ENCODE data around the gene RAB11FIP4. TPM values are rescaled to one million over a fixed set of nuclear protein-coding genes. Genes with fewer than 3 reads are reported as not detected.
A peak's percentile ranks its signal among the peaks of the same experiment; 100 is the strongest.

Gene RAB11FIP4
- total and polyA plus RNA-seq, 2 donors (not counting 1 experiment from before 2014, with no cell fraction given), result 0.16 to 0.66 TPM

DNA sequence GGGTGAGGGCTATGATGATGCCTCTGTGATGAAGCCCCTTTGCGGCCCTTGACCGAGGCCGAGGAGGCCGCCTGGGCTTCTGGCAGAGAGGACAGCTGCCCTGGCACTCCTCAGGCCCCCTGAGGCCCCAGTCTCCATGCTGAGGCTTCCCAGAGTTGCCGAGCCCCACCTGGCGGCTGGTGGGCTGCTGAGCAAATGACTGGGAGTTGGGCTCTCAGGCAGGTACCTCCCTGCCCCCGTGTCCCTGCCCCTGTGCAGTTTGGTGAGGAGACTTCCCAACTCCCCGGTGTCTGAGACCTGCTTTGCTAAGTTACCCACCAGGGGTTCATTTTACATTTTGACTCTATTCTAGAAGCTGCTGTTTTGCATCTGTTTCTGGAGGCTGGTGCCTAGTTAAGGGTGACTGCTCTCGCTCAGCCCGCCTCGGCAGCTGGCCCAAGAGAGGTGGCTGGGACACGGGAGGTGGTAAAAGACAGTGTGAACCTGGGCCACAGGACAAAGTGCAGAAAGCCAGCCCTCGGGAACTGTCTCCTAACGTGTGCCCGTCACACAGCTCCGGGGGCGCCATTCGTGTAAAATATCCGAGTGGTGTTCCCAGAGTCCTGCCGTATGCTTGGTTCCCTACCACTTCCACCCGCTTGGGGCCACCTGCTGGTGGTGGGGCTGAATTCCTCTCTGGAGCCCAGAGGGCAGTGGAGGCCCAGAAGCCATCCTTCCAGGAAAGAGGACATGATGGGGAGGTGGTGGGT lies 134.5 kb downstream of the RAB11FIP4 start:
- Histone ChIP-seq H2AFZ (ENCODE audit: low read length) (no peak overlapping the region), H3K9ac (ENCODE audit: insufficient read depth, low read length) (no peak overlapping the region), H3K27ac (ENCODE audit: insufficient read depth, low read length) (no peak overlapping the region), H3K4me1 (ENCODE audit: control insufficient read depth, extremely low read depth, insufficient read depth, low read length) (no peaks in the 10 kb centered on the region), H3K4me3 (replicated peaks in 1 of 4; ENCODE audit: control extremely low read depth in 1 of 4, insufficient read depth in 1 of 4, low read depth in 3 of 4, low read length in 4 of 4) (no peak overlapping the region), H3K27me3 (ENCODE audit: control insufficient read depth, insufficient read depth, low read length) (no peaks in the 10 kb centered on the region), H3K79me2 (ENCODE audit: control insufficient read depth, insufficient read depth, low read length) (no peaks in the 10 kb centered on the region), H3K4me2 (ENCODE audit: extremely low read depth, insufficient read depth, low read length) (no peak overlapping the region), H4K20me1 (ENCODE audit: control insufficient read depth, extremely low read depth, insufficient read depth, low read length) (no peaks in the 10 kb centered on the region), H3K36me3 (ENCODE audit: control insufficient read depth, insufficient read depth, low read length) (no peaks in the 10 kb centered on the region), H3K9me3 (ENCODE audit: control insufficient read depth, insufficient read depth, low read depth, low read length) (no peaks in the 10 kb centered on the region)
- no peak for TF ChIP-seq EZH2 (IDR thresholded peaks at IDR 0.05; ENCODE audit: low read length, missing control alignments)
- TF ChIP-seq, protein P1, sequence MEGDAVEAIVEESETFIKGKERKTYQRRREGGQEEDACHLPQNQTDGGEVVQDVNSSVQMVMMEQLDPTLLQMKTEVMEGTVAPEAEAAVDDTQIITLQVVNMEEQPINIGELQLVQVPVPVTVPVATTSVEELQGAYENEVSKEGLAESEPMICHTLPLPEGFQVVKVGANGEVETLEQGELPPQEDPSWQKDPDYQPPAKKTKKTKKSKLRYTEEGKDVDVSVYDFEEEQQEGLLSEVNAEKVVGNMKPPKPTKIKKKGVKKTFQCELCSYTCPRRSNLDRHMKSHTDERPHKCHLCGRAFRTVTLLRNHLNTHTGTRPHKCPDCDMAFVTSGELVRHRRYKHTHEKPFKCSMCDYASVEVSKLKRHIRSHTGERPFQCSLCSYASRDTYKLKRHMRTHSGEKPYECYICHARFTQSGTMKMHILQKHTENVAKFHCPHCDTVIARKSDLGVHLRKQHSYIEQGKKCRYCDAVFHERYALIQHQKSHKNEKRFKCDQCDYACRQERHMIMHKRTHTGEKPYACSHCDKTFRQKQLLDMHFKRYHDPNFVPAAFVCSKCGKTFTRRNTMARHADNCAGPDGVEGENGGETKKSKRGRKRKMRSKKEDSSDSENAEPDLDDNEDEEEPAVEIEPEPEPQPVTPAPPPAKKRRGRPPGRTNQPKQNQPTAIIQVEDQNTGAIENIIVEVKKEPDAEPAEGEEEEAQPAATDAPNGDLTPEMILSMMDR (conservative IDR thresholded peaks at IDR 0.05 in 1 of 2, IDR thresholded peaks at IDR 0.05 in 1 of 2; ENCODE audit: low read depth in 1 of 2, low read length in 2 of 2), result peak in 1 of 2 donors; percentile 52
- no peak for DNase-seq (ENCODE audit: low read depth in 2 of 2)

DNA sequence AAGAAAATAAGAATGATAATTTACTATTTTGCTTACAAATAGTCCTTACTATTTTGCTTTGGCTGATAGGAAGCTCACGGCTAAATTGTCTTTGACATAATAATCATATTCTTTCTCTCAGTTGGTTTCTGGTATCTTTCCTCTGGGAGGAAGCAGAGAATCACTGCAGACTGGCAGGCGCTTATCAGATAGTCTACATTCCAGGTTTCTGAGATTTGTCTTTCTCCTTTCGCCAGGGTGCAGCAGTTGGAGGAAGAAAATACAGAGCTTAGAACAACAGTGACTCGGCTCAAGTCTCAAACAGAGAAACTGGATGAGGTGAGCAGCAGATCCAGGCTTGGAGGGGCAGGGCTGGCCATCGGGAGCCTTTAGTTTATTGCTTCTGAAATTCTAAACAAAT lies 136.1 kb downstream of the RAB11FIP4 start:
- no peaks in the 10 kb centered on the region for H3K36me3 ChIP-seq (ENCODE audit: control insufficient read depth, insufficient read depth, low read length)
- TF ChIP-seq, protein P1 (conservative IDR thresholded peaks at IDR 0.05 in 1 of 2, IDR thresholded peaks at IDR 0.05 in 1 of 2; ENCODE audit: low read depth in 1 of 2, low read length in 2 of 2), result no peak
- no peak for TF ChIP-seq EZH2 (IDR thresholded peaks at IDR 0.05; ENCODE audit: low read length, missing control alignments)
- no peak overlapping the region for H3K4me2 ChIP-seq (ENCODE audit: extremely low read depth, insufficient read depth, low read length)
- no peaks in the 10 kb centered on the region for H4K20me1 ChIP-seq (ENCODE audit: control insufficient read depth, extremely low read depth, insufficient read depth, low read length)
- no peaks in the 10 kb centered on the region for H3K4me1 ChIP-seq (ENCODE audit: control insufficient read depth, extremely low read depth, insufficient read depth, low read length)
- DNase-seq (ENCODE audit: low read depth in 2 of 2), result peak in 1 of 2 donors; percentile 56
- H2AFZ ChIP-seq (ENCODE audit: low read length), result no peak overlapping the region
- H3K79me2 ChIP-seq (ENCODE audit: control insufficient read depth, insufficient read depth, low read length), result no peaks in the 10 kb centered on the region
- H3K4me3 ChIP-seq (replicated peaks in 1 of 4; ENCODE audit: control extremely low read depth in 1 of 4, insufficient read depth in 1 of 4, low read depth in 3 of 4, low read length in 4 of 4), result no peak overlapping the region
- no peak overlapping the region for H3K27ac ChIP-seq (ENCODE audit: insufficient read depth, low read length)
- H3K9me3 ChIP-seq (ENCODE audit: control insufficient read depth, insufficient read depth, low read depth, low read length), result no peaks in the 10 kb centered on the region
- H3K9ac ChIP-seq (ENCODE audit: insufficient read depth, low read length), result no peak overlapping the region
- no peaks in the 10 kb centered on the region for H3K27me3 ChIP-seq (ENCODE audit: control insufficient read depth, insufficient read depth, low read length)

DNA sequence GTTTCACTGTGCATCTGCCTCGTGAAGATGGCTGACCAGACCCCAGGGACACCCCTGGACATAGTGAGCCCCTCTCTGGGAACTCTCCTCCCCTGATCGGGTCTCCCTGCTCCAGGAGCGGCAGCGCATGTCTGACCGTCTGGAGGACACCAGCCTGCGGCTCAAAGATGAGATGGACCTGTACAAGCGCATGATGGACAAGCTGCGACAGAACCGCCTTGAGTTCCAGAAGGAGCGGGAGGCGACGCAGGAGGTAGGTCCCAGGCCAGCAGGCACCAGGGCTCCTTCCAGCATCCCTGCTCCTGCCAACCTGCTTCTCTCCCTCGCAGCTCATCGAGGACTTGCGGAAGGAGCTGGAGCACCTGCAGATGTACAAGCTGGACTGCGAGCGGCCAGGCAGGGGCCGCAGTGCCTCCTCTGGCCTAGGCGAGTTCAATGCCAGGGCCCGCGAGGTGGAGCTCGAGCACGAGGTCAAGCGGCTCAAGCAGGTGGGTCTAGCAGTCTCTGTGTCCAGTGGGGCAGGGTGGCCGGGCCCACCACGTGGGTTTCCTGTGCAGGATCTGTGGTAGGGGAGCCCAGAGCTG lies 136.9 kb downstream of the RAB11FIP4 start:
- Histone ChIP-seq H4K20me1 (ENCODE audit: control insufficient read depth, extremely low read depth, insufficient read depth, low read length) (no peaks in the 10 kb centered on the region), H2AFZ (ENCODE audit: low read length) (no peak overlapping the region), H3K27ac (ENCODE audit: insufficient read depth, low read length) (no peak overlapping the region), H3K4me3 (replicated peaks in 1 of 4; ENCODE audit: control extremely low read depth in 1 of 4, insufficient read depth in 1 of 4, low read depth in 3 of 4, low read length in 4 of 4) (no peak overlapping the region), H3K79me2 (ENCODE audit: control insufficient read depth, insufficient read depth, low read length) (no peaks in the 10 kb centered on the region), H3K27me3 (ENCODE audit: control insufficient read depth, insufficient read depth, low read length) (no peaks in the 10 kb centered on the region), H3K4me2 (ENCODE audit: extremely low read depth, insufficient read depth, low read length) (no peak overlapping the region), H3K9me3 (ENCODE audit: control insufficient read depth, insufficient read depth, low read depth, low read length) (no peaks in the 10 kb centered on the region), H3K36me3 (ENCODE audit: control insufficient read depth, insufficient read depth, low read length) (no peaks in the 10 kb centered on the region), H3K9ac (ENCODE audit: insufficient read depth, low read length) (no peak overlapping the region), H3K4me1 (ENCODE audit: control insufficient read depth, extremely low read depth, insufficient read depth, low read length) (peaks cover 2% of the 10 kb centered on the region)
- TF ChIP-seq EZH2 (IDR thresholded peaks at IDR 0.05; ENCODE audit: low read length, missing control alignments), result no peak
- TF ChIP-seq, protein P1 (conservative IDR thresholded peaks at IDR 0.05 in 1 of 2, IDR thresholded peaks at IDR 0.05 in 1 of 2; ENCODE audit: low read depth in 1 of 2, low read length in 2 of 2), result no peak
- DNase-seq (ENCODE audit: low read depth in 2 of 2), result no peak
